GM12873 (cell line): Measurements from ENCODE around the gene OR8B2.

ENCODE experiments used
- TF ChIP-seq, protein P1 (sequence below): IDR thresholded peaks from 2 replicates; pipeline ENCODE4 v1.5.1; 2012; ENCODE audit warnings: low read depth, mild to moderate bottlenecking, moderate library complexity, low read length, control low read depth; ENCODE audit not compliant: insufficient read depth; ENCODE audit errors: missing control alignments

The OR8B2 gene, protein sequence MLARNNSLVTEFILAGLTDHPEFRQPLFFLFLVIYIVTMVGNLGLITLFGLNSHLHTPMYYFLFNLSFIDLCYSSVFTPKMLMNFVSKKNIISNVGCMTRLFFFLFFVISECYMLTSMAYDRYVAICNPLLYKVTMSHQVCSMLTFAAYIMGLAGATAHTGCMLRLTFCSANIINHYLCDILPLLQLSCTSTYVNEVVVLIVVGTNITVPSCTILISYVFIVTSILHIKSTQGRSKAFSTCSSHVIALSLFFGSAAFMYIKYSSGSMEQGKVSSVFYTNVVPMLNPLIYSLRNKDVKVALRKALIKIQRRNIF

DNA sequence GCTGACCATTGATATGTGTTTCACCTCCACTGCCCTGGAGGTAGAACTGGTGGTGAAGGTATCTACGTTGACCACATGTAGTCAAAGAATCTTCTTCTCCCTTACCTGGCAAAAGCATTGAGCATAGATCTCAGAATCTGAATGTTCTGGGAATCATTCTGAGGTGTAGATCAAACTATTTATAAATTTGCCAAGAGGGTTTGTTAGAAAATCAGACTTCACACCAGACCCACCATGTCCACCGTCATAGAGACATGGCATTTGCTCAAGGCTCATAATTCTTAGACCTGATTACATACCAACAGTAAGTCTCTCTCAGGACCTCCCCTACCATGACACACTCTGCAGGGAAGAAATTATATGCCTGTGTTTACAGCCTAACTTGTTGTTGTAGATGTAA is at the start of gene OR8B2:
OR8B2 (minus strand) TSS at position 101 of the 400 bp plus-strand sequence. CDS start 1,156 bp downstream, outside the sequence.
- TF ChIP-seq, protein P1, sequence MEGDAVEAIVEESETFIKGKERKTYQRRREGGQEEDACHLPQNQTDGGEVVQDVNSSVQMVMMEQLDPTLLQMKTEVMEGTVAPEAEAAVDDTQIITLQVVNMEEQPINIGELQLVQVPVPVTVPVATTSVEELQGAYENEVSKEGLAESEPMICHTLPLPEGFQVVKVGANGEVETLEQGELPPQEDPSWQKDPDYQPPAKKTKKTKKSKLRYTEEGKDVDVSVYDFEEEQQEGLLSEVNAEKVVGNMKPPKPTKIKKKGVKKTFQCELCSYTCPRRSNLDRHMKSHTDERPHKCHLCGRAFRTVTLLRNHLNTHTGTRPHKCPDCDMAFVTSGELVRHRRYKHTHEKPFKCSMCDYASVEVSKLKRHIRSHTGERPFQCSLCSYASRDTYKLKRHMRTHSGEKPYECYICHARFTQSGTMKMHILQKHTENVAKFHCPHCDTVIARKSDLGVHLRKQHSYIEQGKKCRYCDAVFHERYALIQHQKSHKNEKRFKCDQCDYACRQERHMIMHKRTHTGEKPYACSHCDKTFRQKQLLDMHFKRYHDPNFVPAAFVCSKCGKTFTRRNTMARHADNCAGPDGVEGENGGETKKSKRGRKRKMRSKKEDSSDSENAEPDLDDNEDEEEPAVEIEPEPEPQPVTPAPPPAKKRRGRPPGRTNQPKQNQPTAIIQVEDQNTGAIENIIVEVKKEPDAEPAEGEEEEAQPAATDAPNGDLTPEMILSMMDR: no peak

DNA sequence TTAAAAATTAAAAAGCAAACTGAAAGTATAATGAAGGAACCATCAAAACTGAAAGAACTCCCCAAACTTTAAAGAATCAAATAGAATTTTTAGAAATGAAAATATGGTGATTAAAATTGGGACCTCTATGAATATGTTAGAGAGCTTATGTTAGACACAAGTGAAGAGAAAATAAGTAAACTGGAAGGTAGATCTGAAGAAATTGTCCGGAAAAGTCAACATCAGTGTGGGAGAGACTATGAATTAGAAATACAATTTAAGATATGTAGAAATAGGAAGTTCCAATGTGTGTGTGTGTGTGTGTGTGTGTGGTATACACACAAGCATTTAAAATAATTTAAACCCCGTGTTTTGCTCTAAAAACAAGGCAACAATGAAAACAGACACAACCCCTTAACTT is 45.3 kb upstream of the OR8B2 start:
- TF ChIP-seq, protein P1: no peak

DNA sequence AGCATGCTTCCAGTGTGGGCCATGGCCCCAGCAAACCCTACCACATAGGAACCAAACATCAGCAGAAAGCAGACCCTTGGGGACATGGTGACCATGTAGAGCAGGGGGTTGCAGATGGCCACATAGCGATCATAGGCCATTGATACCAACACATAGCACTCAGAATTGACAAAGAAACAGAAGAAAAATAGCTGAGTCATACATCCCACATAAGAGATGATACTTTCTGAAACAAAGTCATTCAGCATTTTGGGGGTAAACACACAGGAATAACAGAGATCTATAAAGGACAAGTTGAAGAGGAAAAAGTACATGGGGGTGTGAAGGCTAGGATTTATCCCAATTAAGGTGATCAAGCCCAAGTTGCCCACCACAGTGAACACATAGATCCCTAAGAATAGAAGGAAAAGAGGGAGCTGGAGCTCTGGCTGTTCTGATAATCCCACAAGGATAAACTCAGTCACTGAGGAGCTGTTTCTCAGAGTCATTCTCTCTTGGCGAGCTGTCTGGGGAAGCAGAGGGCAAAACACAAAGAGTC is 40.2 kb upstream of the OR8B2 start, which contains the start of gene OR8B4:
OR8B4 (minus strand) TSS at position 488 of the 538 bp plus-strand sequence; CDS start at position 488, 0 bp downstream.
- TF ChIP-seq, protein P1: no peak

DNA sequence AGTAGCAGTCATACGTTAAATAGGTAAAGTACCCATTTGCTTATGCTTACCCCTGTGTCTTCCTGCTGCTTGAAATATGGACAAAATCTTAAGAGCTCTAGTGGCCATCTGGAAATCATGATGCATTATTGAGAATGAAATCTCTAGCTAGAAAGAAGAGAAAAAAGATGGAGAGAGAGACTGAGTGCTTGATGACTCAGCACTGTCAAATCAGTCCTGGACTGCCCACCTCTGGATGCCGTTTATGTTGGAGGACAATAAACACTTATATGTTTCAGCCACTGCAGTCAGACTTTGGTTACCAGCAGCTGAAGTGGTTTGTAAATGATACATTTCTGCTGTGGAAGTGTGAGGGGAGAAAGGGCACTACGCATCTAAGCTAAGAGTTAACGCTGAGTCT is 36.7 kb upstream of the OR8B2 start:
- TF ChIP-seq, protein P1: no peak

DNA sequence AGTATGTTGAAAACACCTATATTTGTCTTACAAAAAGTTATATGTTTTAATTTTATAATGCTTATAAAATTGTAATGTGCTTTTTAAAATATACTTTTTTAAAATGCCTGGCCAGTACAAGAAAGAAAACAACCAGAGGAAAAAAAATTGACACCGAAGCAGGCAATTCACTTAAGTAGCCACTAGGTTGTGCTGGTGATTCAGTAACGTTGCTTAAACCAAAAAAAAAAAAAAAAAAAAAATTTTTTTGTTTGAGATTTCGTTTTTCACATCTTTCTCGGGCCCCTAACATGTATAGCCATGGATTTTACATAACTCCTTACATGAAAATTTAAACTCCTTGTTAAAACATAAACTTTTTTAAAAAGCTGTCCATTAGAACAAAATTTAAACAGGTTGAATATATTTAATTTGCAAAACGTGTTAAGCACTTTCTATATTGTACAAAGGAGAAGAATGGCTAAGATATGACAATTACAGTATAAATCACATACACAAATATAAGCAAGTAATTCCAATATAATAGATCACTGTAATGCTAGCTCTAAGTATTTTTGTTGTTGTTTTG is 31.1 kb upstream of the OR8B2 start:
- TF ChIP-seq, protein P1: peak; percentile 56

DNA sequence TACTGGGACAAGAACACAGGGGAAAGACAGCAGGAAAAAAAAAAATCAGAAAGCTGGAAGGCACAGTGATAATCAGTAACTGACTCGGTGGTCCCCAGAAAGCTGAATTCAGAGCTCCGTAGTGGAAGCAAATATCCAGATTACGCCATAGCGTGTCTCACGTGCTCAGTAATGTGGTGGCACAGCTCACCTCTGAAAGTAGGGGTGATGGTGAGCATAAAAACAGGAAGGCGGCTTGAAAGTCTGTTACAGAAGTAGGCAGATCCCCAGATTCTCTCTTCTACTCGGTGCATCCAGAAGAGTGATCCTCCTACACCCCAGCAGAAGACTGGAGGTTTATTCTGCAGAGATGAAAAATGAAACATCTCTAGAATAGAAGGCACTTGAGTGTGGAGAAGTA is 25.6 kb upstream of the OR8B2 start:
- TF ChIP-seq, protein P1: no peak

DNA sequence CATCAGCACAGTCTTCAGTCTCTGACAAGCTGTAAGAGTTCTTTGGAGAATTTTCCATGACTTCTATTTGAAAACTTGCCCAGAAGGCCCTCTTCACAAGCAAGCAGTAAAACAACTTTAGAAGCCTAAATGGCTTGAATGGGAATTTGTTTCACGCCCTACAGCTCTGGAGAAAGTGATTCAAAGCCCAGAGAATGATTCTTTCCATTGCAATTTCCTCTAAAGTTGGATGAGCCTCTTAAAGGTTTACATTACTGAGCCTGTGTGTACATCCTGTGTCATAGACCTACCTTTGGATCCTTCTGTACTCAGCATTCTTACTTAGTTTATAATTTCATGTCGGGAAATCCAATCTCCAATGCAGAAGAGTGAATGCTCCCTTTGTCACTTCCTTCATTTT is 21.3 kb upstream of the OR8B2 start:
- TF ChIP-seq, protein P1: no peak
